Measurements from ENCODE around the gene NRXN2.

DNA sequence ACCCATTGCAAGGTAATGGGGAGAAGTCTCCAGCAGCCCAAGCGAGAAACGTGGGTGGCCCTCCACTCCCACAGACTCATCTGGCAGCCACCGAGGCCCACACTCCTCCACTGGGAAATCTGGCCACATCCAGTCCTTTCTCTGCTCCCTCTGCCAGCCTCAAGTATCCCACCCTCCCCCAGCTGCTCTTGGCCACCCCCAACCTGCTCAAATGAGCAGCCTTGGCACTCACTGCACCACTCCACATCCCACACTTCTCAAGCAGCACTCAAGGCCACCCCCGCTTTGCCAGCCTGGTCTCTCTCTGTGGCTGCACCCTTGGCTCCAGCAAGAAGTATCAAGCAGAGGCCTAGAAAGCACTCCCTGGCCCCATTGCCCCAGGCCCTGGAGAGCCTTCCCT lies 103.8 kb downstream of the NRXN2 start:
- no peak for TF ChIP-seq FOXM1 (IDR thresholded peaks at IDR 0.05; ENCODE audit: borderline replicate concordance, low read depth)
- no peak for TF ChIP-seq REST (IDR thresholded peaks at IDR 0.05; ENCODE audit: low read depth)
- TF ChIP-seq MAX (IDR thresholded peaks at IDR 0.05) = no peak

Data from Ishikawa (cell line).